ENCODE data around the gene PCYT1B.
"Not testable (repeated sequence)": the region's sequence is repeated elsewhere in the genome, so short reads cannot be mapped to it uniquely, and the experiment has no call there.

Gene PCYT1B

GRCh38 chrX:24643116-24643515 is 4.0 kb downstream of the PCYT1B start:
- DNase-seq: no peak

GRCh38 chrX:24629701-24630100 is 17.4 kb downstream of the PCYT1B start:
- DNase-seq: no peak

GRCh38 chrX:24619647-24620046 is 27.5 kb downstream of the PCYT1B start:
- DNase-seq: no peak

GRCh38 chrX:24610516-24610915 is 36.6 kb downstream of the PCYT1B start:
- DNase-seq: no peak

GRCh38 chrX:24607616-24608015 is 39.5 kb downstream of the PCYT1B start:
- DNase-seq: no peak

GRCh38 chrX:24605941-24606340 is 41.2 kb downstream of the PCYT1B start:
- DNase-seq: not testable (repeated sequence)

- no peak for DNase-seq
Measured at GRCh38 chrX:24603191-24603590, 44.0 kb downstream of the PCYT1B start.

- DNase-seq: no peak
Measured at GRCh38 chrX:24601858-24602257, 45.3 kb downstream of the PCYT1B start.

GRCh38 chrX:24594501-24594900 is 52.6 kb downstream of the PCYT1B start:
- no peak for DNase-seq

- DNase-seq: no peak
Measured at GRCh38 chrX:24590111-24590510, 57.0 kb downstream of the PCYT1B start.

GRCh38 chrX:24577091-24577490 is 70.1 kb downstream of the PCYT1B start:
- no peak for DNase-seq

GRCh38 chrX:24575496-24575895 is 71.7 kb downstream of the PCYT1B start:
- DNase-seq: no peak

- no peak for DNase-seq
Measured at GRCh38 chrX:24574743-24575142, 72.4 kb downstream of the PCYT1B start.

- no peak for DNase-seq
Measured at GRCh38 chrX:24567169-24567568, 80.0 kb downstream of the PCYT1B start.

GRCh38 chrX:24566240-24566639 is 80.9 kb downstream of the PCYT1B start:
- DNase-seq: no peak

GRCh38 chrX:24563291-24564010 is 83.7 kb downstream of the PCYT1B start:
- no peak for DNase-seq

GRCh38 chrX:24561121-24561520 is 86.0 kb downstream of the PCYT1B start:
- DNase-seq: no peak

- DNase-seq: no peak
Measured at GRCh38 chrX:24553011-24553410, 94.1 kb downstream of the PCYT1B start.

GRCh38 chrX:24550166-24550565 is 97.0 kb downstream of the PCYT1B start:
- DNase-seq: no peak

- no peak for DNase-seq
Measured at GRCh38 chrX:24547961-24548360, 99.2 kb downstream of the PCYT1B start.

GRCh38 chrX:24542756-24543155 is 104.4 kb downstream of the PCYT1B start:
- no peak for DNase-seq

- no peak for DNase-seq
Measured at GRCh38 chrX:24536551-24536950, 110.6 kb downstream of the PCYT1B start.

- DNase-seq: no peak
Measured at GRCh38 chrX:24528605-24529004, 118.5 kb downstream of the PCYT1B start.

GRCh38 chrX:24526616-24527015 is 120.5 kb downstream of the PCYT1B start:
- no peak for DNase-seq

GRCh38 chrX:24525455-24525854 is 121.7 kb downstream of the PCYT1B start:
- no peak for DNase-seq

Data from CD4-positive, alpha-beta T cell treated with Interleukin-12 subunit alpha and Interleukin-12 subunit beta, for 1 hour (primary cell).